HCT116 (cell line): Measurements from ENCODE around the gene TIPRL.

ENCODE experiments used
- CEBPB ChIP-seq: IDR thresholded peaks from 2 replicates; pipeline ENCODE4 v1.6.1; 2012; ENCODE audit warnings: low read depth
- EZH2 ChIP-seq: fragments of 200-600 bp; sonication (generic); IDR thresholded peaks from 2 replicates; pipeline ENCODE4 v1.6.1; 2017; ENCODE audit warnings: antibody characterized with exemption, mixed run types
- EZH2phosphoT487 ChIP-seq: fragments of 200-600 bp; IDR thresholded peaks from 2 replicates; pipeline ENCODE4 v1.6.1; 2018; ENCODE audit warnings: antibody characterized with exemption, borderline replicate concordance
- POLR2A ChIP-seq: IDR thresholded peaks from 2 replicates; pipeline ENCODE4 v1.7.0; 2011; ENCODE audit warnings: borderline replicate concordance; ENCODE audit not compliant: insufficient read depth, insufficient read length; ENCODE audit errors: extremely low read depth
- POLR2AphosphoS5 ChIP-seq: IDR thresholded peaks from 2 replicates; pipeline ENCODE4 v1.6.1; 2011; ENCODE audit warnings: mild to moderate bottlenecking, low read depth, low read length, moderate library complexity
- RAD21 ChIP-seq: IDR thresholded peaks from 2 replicates; pipeline ENCODE4 v1.6.1; 2012; ENCODE audit warnings: low read depth, mild to moderate bottlenecking
- SIN3A ChIP-seq: IDR thresholded peaks from 2 replicates; pipeline ENCODE4 v1.6.1; 2012; ENCODE audit warnings: low read depth
- SRF ChIP-seq: IDR thresholded peaks from 2 replicates; pipeline ENCODE4 v1.6.1; 2012; ENCODE audit warnings: low read depth
- TF ChIP-seq, protein P1 (sequence below), 3 experiments: fragments of 200-600 bp in 1 of 3; sonication (generic) in 1 of 3; IDR thresholded peaks in 2 of 3; conservative IDR thresholded peaks in 1 of 3; 2 replicates each; pipeline ENCODE4 v1.5.1; 2012 to 2017; ENCODE audit warnings: low read depth in 2 of 3, low read length in 2 of 3, antibody characterized with exemption in 1 of 3, borderline replicate concordance in 1 of 3, control low read depth in 1 of 3, mild to moderate bottlenecking in 1 of 3, mixed read lengths in 1 of 3, mixed run types in 1 of 3, moderate library complexity in 1 of 3; ENCODE audit not compliant: insufficient read depth in 1 of 3
- TF ChIP-seq, protein P2 (sequence below): IDR thresholded peaks from 2 replicates; pipeline ENCODE4 v1.6.1; 2011; ENCODE audit warnings: mild to moderate bottlenecking, low read length, moderate library complexity; ENCODE audit not compliant: insufficient replicate concordance; ENCODE audit errors: extremely low read depth
- TF ChIP-seq, protein P3 (sequence below): IDR thresholded peaks from 2 replicates; pipeline ENCODE4 v1.6.1; 2012
- TF ChIP-seq, protein P4 (sequence below): IDR thresholded peaks from 2 replicates; pipeline ENCODE4 v1.6.1; 2012; ENCODE audit warnings: low read depth

DNA sequence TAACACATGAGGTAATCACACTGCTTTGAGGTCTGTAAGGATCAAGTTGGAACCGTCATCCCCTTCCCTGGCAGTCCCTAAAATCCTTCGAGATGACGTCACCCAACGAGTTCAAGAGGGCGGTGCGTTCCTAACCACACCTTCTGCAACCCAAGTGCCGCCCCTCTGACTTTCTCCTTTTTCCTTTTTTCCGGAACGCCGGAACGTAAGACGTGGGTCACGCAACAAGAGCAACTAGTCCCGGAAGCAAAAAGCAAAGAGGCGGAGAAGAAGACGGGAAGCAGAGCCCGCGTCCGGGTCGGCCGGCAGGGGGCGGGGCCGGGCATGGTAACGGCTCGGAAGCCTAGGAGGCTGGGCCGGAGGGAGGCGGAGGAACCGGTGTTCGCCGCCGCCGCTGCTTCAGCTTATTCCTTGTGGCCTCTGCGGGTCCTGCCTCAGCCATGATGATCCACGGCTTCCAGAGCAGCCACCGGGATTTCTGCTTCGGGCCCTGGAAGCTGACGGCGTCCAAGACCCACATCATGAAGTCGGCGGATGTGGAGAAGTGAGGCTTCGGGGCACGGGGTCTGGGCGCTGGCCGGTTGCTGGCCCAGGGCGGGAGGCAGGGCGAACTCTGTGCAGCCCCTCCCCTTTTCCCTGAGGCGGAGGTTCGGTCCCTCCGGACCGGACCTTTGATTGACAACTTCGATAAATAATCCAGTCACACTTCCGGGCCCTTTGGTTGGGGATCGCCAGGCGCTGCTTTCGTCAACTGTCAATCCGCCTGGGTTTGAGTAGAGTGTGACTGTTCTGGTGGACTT lies at the start of gene TIPRL:
- TF ChIP-seq, protein P1, sequence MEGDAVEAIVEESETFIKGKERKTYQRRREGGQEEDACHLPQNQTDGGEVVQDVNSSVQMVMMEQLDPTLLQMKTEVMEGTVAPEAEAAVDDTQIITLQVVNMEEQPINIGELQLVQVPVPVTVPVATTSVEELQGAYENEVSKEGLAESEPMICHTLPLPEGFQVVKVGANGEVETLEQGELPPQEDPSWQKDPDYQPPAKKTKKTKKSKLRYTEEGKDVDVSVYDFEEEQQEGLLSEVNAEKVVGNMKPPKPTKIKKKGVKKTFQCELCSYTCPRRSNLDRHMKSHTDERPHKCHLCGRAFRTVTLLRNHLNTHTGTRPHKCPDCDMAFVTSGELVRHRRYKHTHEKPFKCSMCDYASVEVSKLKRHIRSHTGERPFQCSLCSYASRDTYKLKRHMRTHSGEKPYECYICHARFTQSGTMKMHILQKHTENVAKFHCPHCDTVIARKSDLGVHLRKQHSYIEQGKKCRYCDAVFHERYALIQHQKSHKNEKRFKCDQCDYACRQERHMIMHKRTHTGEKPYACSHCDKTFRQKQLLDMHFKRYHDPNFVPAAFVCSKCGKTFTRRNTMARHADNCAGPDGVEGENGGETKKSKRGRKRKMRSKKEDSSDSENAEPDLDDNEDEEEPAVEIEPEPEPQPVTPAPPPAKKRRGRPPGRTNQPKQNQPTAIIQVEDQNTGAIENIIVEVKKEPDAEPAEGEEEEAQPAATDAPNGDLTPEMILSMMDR (IDR thresholded peaks at IDR 0.05 in 2 of 3, conservative IDR thresholded peaks at IDR 0.05 in 1 of 3; ENCODE audit: borderline replicate concordance in 1 of 3, insufficient read depth in 1 of 3, low read depth in 2 of 3, low read length in 2 of 3) = peak in 2 of 3 experiments; percentile 44 to 49; a peak in 4 of 6 replicates
- no peak for TF ChIP-seq EZH2phosphoT487
- TF ChIP-seq RAD21 = peak; percentile 31; the same call in 1 of the 2 replicates
- TF ChIP-seq, protein P2, sequence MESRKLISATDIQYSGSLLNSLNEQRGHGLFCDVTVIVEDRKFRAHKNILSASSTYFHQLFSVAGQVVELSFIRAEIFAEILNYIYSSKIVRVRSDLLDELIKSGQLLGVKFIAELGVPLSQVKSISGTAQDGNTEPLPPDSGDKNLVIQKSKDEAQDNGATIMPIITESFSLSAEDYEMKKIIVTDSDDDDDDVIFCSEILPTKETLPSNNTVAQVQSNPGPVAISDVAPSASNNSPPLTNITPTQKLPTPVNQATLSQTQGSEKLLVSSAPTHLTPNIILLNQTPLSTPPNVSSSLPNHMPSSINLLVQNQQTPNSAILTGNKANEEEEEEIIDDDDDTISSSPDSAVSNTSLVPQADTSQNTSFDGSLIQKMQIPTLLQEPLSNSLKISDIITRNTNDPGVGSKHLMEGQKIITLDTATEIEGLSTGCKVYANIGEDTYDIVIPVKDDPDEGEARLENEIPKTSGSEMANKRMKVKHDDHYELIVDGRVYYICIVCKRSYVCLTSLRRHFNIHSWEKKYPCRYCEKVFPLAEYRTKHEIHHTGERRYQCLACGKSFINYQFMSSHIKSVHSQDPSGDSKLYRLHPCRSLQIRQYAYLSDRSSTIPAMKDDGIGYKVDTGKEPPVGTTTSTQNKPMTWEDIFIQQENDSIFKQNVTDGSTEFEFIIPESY = no peak
- TF ChIP-seq CEBPB = no peak
- no peak for TF ChIP-seq EZH2
- peak; percentile 65; the same call in 1 of the 2 replicates for TF ChIP-seq SRF
- TF ChIP-seq, protein P3, sequence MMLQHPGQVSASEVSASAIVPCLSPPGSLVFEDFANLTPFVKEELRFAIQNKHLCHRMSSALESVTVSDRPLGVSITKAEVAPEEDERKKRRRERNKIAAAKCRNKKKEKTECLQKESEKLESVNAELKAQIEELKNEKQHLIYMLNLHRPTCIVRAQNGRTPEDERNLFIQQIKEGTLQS = no peak
- TF ChIP-seq POLR2A = no peak
- TF ChIP-seq, protein P4, sequence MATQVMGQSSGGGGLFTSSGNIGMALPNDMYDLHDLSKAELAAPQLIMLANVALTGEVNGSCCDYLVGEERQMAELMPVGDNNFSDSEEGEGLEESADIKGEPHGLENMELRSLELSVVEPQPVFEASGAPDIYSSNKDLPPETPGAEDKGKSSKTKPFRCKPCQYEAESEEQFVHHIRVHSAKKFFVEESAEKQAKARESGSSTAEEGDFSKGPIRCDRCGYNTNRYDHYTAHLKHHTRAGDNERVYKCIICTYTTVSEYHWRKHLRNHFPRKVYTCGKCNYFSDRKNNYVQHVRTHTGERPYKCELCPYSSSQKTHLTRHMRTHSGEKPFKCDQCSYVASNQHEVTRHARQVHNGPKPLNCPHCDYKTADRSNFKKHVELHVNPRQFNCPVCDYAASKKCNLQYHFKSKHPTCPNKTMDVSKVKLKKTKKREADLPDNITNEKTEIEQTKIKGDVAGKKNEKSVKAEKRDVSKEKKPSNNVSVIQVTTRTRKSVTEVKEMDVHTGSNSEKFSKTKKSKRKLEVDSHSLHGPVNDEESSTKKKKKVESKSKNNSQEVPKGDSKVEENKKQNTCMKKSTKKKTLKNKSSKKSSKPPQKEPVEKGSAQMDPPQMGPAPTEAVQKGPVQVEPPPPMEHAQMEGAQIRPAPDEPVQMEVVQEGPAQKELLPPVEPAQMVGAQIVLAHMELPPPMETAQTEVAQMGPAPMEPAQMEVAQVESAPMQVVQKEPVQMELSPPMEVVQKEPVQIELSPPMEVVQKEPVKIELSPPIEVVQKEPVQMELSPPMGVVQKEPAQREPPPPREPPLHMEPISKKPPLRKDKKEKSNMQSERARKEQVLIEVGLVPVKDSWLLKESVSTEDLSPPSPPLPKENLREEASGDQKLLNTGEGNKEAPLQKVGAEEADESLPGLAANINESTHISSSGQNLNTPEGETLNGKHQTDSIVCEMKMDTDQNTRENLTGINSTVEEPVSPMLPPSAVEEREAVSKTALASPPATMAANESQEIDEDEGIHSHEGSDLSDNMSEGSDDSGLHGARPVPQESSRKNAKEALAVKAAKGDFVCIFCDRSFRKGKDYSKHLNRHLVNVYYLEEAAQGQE = no peak
- TF ChIP-seq POLR2AphosphoS5 = peak; percentile 84
- peak; percentile 84 for TF ChIP-seq SIN3A
